ENCODE measurements around the gene PLXNA2.
A peak's percentile ranks its signal among the peaks of the same experiment; 100 is the strongest.

Gene PLXNA2

GRCh38 chr1:207993477-207994445, 250.4 kb downstream of the PLXNA2 start:
- DNase-seq (ENCODE audit: low spot score) = no peak

GRCh38 chr1:207992677-207993236, 251.4 kb downstream of the PLXNA2 start:
- no peak for DNase-seq (ENCODE audit: low spot score)

GRCh38 chr1:207991583-207992026, 252.6 kb downstream of the PLXNA2 start:
- DNase-seq (ENCODE audit: low spot score) = no peak

- DNase-seq (ENCODE audit: low spot score) = no peak
These were observed 253.2 kb downstream of the PLXNA2 start for GRCh38 chr1:207990876-207991582.

GRCh38 chr1:207990455-207990854, 253.7 kb downstream of the PLXNA2 start:
- DNase-seq (ENCODE audit: low spot score) = no peak

GRCh38 chr1:207988326-207989165, 255.6 kb downstream of the PLXNA2 start:
- DNase-seq (ENCODE audit: low spot score) = no peak

GRCh38 chr1:207987164-207987563, 257.0 kb downstream of the PLXNA2 start:
- no peak for DNase-seq (ENCODE audit: low spot score)

GRCh38 chr1:207985996-207986395, 258.2 kb downstream of the PLXNA2 start:
- no peak for DNase-seq (ENCODE audit: low spot score)

- DNase-seq (ENCODE audit: low spot score) = no peak
These were observed 259.2 kb downstream of the PLXNA2 start for GRCh38 chr1:207984831-207985572.

- no peak for DNase-seq (ENCODE audit: low spot score)
These were observed 261.0 kb downstream of the PLXNA2 start for GRCh38 chr1:207983044-207983635.

- DNase-seq (ENCODE audit: low spot score) = peak; percentile 18
These were observed 262.2 kb downstream of the PLXNA2 start for GRCh38 chr1:207981976-207982375.

- no peak for DNase-seq (ENCODE audit: low spot score)
These were observed 265.7 kb downstream of the PLXNA2 start for GRCh38 chr1:207978441-207978840.

GRCh38 chr1:207977876-207978275, 266.3 kb downstream of the PLXNA2 start:
- DNase-seq (ENCODE audit: low spot score) = no peak

GRCh38 chr1:207973898-207974568, 270.2 kb downstream of the PLXNA2 start:
- no peak for DNase-seq (ENCODE audit: low spot score)

- DNase-seq (ENCODE audit: low spot score) = no peak
These were observed 271.8 kb downstream of the PLXNA2 start for GRCh38 chr1:207972337-207972736.

Data from RKO (cell line).